ENCODE results near the gene TMEM201. TPM values are rescaled to one million over a fixed set of nuclear protein-coding genes. Genes with fewer than 3 reads are reported as not detected.

The TMEM201 gene
- total RNA-seq, 1 donor from 2014 or later = 12.8 TPM

- no peak for TF ChIP-seq CTCF (IDR thresholded peaks at IDR 0.05)
Measured at GRCh38 chr1:9663257-9663656, 74.5 kb downstream of the TMEM201 start.

More at GRCh38 chr1:9663257-9663656, 74.5 kb downstream of the TMEM201 start:
- Histone ChIP-seq H3K36me3 (no peaks in the 10 kb centered on the region), H3K4me3 (no peak overlapping the region), H3K27me3 (no peaks in the 10 kb centered on the region), H3K9me3 (no peaks in the 10 kb centered on the region), H3K27ac (no peak overlapping the region), H3K4me1 (no peaks in the 10 kb centered on the region)
- no peak for DNase-seq (ENCODE audit: low spot score in 2 of 2)
- intact Hi-C loops (cut with DNase I) = no loop called here

Other genes starting within 250 kb of the TMEM201 start
- gene SLC25A33, start 49.4 kb upstream of the TMEM201 start, total RNA-seq = 0.11 TPM
- 19.7 TPM for gene PIK3CD, start 62.8 kb downstream of the TMEM201 start, total RNA-seq
- 84.6 TPM for gene CLSTN1, start 235.1 kb downstream of the TMEM201 start, total RNA-seq